ENCODE measurements around the gene SELPLG.

SELPLG gene

DNA sequence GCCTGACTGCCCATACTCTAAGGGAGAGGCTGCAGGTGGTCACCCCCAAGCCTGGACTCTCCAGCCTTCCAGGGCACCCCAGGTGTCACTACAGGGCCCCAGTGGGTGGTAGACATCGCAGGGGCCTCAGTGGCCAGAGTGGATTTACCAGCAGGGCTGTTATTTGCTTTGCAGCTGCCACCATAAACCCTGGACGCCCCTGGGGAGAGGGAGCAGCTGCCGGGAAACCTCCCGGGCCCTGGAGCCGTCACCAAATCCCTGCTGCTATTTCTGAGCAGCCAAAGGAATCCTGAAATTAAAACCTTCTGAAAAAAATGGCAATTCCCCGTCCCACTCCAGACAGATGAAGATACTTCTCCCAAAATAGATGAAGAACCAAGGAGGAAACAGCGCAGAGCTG lies 49.7 kb downstream of the SELPLG start:
- H3K4me3 ChIP-seq (ENCODE audit: low read depth, low read length) = no peak overlapping the region
- TF ChIP-seq, protein P1, sequence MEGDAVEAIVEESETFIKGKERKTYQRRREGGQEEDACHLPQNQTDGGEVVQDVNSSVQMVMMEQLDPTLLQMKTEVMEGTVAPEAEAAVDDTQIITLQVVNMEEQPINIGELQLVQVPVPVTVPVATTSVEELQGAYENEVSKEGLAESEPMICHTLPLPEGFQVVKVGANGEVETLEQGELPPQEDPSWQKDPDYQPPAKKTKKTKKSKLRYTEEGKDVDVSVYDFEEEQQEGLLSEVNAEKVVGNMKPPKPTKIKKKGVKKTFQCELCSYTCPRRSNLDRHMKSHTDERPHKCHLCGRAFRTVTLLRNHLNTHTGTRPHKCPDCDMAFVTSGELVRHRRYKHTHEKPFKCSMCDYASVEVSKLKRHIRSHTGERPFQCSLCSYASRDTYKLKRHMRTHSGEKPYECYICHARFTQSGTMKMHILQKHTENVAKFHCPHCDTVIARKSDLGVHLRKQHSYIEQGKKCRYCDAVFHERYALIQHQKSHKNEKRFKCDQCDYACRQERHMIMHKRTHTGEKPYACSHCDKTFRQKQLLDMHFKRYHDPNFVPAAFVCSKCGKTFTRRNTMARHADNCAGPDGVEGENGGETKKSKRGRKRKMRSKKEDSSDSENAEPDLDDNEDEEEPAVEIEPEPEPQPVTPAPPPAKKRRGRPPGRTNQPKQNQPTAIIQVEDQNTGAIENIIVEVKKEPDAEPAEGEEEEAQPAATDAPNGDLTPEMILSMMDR (IDR thresholded peaks at IDR 0.05; ENCODE audit: low read depth, low read length, missing control alignments) = no peak
- in situ Hi-C loops (cut with HindIII; ENCODE audit: low sequenced_read_pairs) = no loop called here
- no peak for DNase-seq (ENCODE audit: low read depth)

GRCh38 chr12:108582978-108583770 lies 50.5 kb downstream of the SELPLG start:
- in situ Hi-C loops (cut with HindIII; ENCODE audit: low sequenced_read_pairs) = no loop called here
- no peak overlapping the region for H3K4me3 ChIP-seq (ENCODE audit: low read depth, low read length)
- no peak for DNase-seq (ENCODE audit: low read depth)
- TF ChIP-seq, protein P1 (IDR thresholded peaks at IDR 0.05; ENCODE audit: low read depth, low read length, missing control alignments) = no peak

DNA sequence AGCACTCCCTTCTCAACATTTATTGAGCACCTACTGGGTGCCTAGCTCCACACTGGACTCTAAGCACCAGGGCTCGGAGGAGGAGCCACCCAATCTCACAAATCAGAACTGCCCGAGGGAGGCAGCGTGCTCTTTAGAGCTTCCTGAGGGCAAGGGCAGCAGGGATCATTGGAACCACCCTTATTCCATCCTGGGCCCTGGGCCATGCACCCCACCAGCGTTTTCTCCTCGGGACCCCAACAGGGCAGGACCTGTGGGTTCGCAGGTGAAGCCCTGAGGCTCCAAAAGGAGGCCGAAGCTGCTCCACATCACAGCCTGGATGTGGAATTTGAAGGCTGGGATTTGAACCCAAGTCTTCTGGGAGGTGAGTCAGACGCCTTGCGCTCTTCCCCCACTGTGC lies 51.2 kb downstream of the SELPLG start:
- DNase-seq (ENCODE audit: low read depth) = no peak
- H3K4me3 ChIP-seq (ENCODE audit: low read depth, low read length) = no peak overlapping the region
- TF ChIP-seq, protein P1 (IDR thresholded peaks at IDR 0.05; ENCODE audit: low read depth, low read length, missing control alignments) = no peak
- in situ Hi-C loops (cut with HindIII; ENCODE audit: low sequenced_read_pairs) = no loop called here

DNA sequence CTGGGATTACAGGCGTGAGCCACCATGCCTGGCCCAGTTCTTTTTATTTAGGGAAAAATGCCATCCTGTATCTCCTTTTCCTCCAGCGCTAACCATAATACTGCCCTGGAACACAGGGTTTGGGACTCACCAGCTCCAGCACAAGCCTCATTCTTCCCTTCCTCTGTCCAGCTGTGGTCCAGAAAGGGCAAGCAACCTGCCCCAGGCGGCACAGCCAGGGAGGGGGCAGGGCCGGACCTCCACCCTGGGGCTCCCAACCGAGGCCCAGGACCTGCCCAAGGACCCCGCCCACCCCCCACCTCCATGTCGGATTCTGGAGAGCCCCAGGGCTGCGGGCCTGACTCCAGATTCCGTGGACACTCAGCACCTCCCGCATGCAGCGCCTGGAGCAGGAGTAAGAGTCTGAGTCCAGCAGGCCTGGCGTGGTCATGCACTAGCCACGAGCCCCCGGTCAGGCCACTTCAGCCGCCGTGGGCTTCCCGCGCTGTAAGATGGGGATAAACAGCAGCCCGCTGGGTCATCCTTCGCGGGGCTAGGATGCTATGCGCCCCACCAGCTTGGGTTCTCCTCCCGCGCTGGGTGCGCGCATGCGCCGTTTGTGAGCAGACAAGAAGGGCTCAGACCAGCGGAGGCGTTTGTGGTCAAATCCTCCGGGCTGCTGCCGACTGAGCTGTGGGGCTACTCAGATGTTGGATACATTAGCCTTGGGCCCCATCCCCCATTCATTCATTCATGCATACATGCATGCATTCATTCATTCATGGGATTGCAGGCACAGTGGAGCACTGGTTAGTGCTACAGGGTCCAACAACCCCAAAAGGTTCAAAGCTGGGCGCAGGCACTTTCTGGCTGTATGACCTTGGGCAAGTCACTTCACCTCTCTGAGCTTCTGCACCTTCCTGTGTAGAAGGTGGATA lies 52.1 kb downstream of the SELPLG start:
- in situ Hi-C loops (cut with HindIII; ENCODE audit: low sequenced_read_pairs) = no loop called here
- TF ChIP-seq, protein P1 (IDR thresholded peaks at IDR 0.05; ENCODE audit: low read depth, low read length, missing control alignments) = no peak
- no peak for DNase-seq (ENCODE audit: low read depth)
- no peak overlapping the region for H3K4me3 ChIP-seq (ENCODE audit: low read depth, low read length)

DNA sequence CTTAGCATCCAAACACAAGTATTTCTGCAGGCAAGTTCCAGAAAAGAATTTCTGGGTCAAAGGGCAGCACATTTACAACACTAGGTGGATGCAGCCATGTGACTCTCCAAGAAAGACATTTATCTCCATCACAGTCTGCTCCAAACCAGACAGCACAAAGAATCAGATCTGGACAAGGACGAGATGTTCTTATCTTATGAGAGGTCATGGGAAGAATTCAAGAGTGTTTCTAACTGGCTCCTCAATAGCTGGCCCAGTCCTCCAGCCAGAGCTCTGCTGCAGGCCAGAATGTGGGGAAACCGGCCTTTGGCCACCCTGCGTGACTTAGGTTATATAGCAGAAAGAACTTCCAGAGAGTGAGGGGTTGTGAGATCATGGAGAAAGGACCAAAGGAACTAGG lies 53.2 kb downstream of the SELPLG start:
- H3K4me3 ChIP-seq (ENCODE audit: low read depth, low read length) = no peak overlapping the region
- in situ Hi-C loops (cut with HindIII; ENCODE audit: low sequenced_read_pairs) = no loop called here
- TF ChIP-seq, protein P1 (IDR thresholded peaks at IDR 0.05; ENCODE audit: low read depth, low read length, missing control alignments) = no peak
- DNase-seq (ENCODE audit: low read depth) = no peak

DNA sequence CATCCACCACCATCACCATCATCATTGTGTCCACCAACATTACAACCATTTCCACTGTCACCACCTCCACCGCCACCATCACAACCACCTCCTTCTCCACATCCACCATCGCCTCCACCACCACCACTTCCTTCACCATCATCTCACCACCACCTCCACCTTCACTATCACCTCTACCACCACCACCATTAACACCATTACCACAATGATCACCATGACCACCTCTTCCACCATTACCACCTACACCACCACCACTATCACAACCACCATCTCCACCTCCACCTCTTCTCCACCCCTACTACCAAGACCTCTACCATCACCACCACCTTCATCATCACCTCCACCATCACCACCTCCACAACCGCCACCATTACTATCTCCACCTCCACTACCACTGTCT lies 54.9 kb downstream of the SELPLG start:
- DNase-seq (ENCODE audit: low read depth) = no peak
- in situ Hi-C loops (cut with HindIII; ENCODE audit: low sequenced_read_pairs) = no loop called here
- no peak overlapping the region for H3K4me3 ChIP-seq (ENCODE audit: low read depth, low read length)
- TF ChIP-seq, protein P1 (IDR thresholded peaks at IDR 0.05; ENCODE audit: low read depth, low read length, missing control alignments) = no peak
